LoVo (cell line): Measurements from ENCODE around the gene GRIK1.

ENCODE experiments used
- DNase-seq: peaks from one replicate; pipeline ENCODE4 v3.0.0-alpha.2; 2016; ENCODE audit warnings: low spot score

GRIK1 gene

DNA sequence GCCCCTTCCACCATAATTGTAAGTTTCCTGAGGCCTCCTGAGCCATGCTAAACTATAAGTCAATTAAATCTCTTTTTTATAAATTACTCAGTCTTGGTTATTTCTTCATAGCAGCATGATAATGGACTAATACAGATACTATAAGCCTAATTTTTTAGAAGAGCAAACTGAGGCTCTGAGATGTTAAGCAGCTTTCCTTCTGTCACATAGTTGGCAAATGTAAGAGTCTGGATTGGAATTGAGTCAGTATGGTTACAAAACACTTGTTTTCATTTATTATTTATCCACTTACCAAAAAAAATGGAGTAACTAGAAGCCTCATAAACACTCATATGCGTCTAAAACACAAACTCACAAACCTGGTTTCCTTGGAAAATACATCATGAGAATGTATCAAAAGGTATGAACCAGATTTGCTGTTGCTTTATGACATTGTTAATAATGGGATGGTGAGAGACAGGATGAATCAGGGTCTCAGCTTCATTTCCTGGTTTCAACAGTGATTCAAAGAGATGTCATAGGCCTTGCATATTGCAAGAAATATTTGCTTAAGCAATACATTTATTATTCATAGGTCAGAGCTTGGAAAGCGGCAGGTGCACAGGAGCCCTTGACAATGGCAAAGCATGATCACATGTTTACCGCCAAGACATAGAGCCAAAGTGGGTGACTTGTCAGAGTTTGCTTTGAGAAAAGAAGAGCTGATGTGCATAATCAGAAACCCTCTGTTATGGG, 221.5 kb downstream of the GRIK1 start:
- no peak for DNase-seq

DNA sequence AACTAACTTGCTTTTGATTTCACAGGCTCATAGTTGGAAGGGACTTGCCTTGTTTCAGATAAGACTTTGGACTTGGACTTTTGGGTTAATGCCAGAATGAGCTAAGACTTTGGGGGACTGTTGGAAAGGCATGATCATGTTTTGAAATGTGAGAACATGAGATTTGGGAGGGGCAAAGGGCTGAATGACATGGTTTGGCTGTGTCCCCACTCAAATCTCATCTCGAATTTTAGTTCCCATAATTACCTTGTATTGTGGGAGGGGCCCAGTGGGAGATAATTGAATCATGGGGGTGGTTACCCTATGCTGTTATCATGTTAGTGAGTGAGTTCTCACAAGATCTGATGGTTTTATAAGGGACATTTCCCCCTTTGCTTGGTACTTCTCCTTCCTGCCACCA, 222.1 kb downstream of the GRIK1 start:
- no peak for DNase-seq

DNA sequence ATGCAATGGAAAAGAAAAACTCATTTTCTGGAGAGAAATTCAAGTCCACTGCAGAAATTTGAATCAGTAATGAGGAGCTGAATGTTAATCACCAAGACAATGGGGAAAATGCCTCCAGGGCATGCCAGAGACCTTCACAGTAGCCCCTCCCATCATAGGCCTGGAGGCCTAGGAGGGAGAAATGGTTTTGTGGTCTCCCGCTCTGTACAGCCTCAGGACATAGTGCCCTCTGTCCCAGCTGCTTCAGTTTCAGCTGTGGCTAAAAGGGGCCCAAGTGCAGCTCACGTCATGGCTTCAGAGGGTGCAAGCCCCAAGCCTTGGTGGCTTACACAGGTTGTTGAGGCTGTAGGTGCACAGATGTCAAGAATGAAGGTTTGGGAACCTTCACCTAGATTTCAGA, 223.0 kb downstream of the GRIK1 start:
- no peak for DNase-seq

DNA sequence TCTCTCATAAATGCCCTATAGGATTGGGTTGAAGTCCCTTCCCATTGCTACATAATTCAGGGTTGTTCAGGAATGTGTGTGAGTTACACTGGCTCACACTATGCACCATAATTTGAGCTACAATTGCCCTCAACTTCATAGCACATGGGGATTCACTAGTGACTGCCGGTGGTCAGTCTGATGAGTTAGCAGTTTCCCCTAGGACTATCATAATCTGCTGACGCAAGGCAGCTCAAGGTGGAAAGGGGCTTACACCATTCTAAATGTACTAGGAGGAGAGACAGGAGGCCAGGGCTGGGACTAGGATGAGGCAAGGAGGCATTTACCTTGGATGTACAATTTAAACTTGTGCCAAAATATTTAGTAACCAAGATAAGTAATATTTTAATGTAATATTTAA, 224.7 kb downstream of the GRIK1 start:
- no peak for DNase-seq

DNA sequence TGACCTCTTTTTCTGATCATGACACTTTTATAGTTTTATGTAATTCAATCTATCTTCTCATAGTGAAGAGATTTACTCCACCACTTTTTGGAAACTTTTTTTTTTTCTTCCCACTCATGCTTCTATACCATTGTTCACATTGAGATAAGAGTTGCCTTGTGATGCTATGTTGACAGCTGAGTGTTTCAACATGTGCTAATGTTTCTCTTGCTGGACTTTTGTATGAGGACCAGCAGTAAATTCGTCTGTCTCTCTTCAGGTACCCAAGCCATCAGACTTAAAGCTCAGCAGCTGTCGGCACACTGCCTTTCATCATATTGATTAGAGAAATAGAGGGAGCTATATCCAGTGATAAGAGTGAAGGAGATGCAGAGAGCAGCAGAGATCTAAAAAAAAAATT, 227.0 kb downstream of the GRIK1 start:
- no peak for DNase-seq

DNA sequence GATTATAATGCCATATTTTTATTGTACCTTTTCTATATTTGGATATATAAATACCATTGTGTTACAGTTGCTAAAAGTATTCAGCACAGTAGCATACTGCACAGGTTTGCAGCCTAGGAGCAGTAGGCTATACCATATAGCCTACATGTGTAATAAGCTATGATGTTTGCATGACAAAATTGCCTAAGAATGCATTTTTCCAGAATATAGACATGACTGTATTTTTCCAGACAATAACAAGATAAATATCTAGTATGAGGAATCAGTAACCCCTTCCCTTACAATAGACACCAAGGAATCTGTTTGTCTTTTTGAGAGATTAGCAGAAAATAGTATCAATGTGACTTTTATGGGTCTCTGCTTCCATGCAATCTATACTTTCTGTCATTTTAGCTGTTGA, 228.6 kb downstream of the GRIK1 start:
- DNase-seq: no peak

- no peak for DNase-seq
These were observed 229.3 kb downstream of the GRIK1 start for GRCh38 chr21:29710498-29710897.

DNA sequence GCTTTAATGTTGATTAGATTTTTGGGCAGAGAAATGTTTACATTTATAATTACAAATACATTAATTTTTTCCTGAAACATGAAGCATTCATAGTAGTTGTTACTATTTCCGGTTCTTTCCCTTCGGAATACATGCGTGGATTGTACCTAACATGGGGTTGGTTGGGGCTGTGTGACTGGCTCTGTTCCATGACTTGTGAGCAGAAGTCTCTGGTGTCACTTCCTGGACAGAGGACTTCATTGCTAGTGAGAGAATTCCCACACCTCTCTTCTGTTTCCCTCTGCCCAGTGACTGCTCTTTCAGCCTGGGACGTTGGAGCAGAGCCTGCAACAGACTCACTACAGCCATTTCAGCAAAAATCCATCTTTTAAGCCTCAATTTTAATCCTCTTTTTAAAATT, 231.4 kb downstream of the GRIK1 start:
- no peak for DNase-seq

DNA sequence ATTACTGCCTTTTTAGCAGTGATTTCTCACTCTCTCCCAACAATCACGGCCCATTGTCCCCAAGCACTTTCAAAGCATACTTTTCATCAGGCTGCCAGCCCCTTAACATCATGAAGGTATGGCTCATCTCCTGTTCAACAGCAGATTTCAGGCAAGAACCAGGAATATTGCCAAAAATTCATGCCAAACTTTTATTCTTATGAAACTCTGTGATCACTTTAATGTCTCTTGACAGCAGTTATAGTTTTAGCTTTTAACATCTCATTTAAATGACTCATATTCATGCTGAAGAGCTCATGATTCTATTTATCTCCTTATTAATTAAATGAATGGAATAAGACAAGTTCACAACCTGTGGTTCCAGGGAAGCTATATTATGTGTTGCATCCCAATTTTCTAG, 235.1 kb downstream of the GRIK1 start:
- DNase-seq: no peak

GRCh38 chr21:29701676-29702075, 238.1 kb downstream of the GRIK1 start:
- no peak for DNase-seq

DNA sequence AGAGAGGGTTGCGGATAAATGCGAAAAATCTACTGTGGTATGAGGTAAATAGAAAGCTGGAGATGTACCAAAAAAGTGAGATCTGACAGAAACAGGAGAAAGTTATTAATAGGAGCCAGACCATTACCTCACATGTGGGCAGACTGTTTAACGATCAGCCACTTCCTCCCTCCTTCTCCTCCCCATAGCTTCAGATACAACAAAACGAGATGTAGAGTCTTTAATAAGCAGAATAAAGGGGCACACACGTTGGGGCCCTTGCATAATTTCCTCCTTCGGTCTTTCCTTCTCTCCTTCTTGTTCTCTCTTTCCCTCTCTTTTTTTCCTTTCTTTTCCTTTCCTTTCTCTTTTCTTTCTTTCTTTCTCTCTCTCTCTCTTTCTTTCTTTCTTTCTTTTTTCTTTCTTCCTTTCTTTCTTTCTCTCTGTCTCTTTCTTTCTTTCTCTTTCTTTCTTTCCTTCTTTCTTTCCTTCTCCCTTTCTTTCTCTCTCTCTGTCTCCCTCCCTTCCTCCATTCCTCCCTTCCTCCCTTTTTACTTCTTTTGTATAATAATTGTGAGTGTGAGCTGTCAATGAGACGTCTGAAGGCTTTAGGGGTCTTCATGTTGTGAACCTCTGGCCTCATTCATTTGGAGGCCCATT, 242.1 kb downstream of the GRIK1 start:
- no peak for DNase-seq

GRCh38 chr21:29696937-29697336, 242.9 kb downstream of the GRIK1 start:
- no peak for DNase-seq

- DNase-seq: no peak
These were observed 247.9 kb downstream of the GRIK1 start for GRCh38 chr21:29691616-29692491.

- DNase-seq: no peak
These were observed 250.0 kb downstream of the GRIK1 start for GRCh38 chr21:29689753-29690152.

- DNase-seq: no peak
These were observed 255.7 kb downstream of the GRIK1 start for GRCh38 chr21:29684106-29684505.

DNA sequence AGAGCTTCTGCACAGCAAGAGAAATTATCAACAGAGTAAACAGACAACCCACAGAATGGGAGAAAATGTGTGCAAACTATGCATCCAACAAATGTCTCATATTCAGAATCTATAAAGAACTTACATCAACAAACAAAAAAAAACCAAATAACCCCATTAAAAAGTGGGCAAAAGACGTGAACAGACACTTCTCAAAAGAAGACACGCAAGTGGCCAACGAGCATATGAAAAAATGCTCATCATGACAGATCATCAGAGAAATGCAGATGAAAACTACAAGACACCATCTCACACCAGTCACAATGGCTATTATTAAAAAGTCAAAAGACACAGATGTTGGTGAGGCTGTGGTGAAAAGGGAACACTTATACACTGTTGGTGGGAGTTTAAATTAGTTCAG, 257.0 kb downstream of the GRIK1 start:
- no peak for DNase-seq

- DNase-seq: no peak
These were observed 259.5 kb downstream of the GRIK1 start for GRCh38 chr21:29680273-29680672.

- no peak for DNase-seq
These were observed 261.2 kb downstream of the GRIK1 start for GRCh38 chr21:29678626-29679025.

DNA sequence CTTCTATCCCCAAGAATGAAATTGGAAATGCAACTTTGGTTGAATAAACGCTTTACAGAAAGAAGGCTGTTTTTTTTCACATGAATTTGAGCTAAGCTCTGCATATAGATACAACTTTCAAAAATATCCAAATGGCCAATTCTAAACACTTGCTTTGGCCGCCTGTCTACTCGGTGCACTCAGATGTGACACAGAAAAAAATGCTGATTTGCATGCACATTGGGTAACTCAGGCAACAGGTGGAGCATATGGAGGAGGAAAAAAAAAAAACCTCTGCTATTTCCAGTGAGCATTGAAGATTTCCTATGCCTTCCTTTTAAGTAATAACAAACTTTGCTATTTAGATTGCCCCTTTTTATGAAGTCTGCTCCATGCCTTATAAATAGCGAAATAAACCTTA, 262.5 kb downstream of the GRIK1 start:
- no peak for DNase-seq

- no peak for DNase-seq
These were observed 263.4 kb downstream of the GRIK1 start for GRCh38 chr21:29676395-29676794.

DNA sequence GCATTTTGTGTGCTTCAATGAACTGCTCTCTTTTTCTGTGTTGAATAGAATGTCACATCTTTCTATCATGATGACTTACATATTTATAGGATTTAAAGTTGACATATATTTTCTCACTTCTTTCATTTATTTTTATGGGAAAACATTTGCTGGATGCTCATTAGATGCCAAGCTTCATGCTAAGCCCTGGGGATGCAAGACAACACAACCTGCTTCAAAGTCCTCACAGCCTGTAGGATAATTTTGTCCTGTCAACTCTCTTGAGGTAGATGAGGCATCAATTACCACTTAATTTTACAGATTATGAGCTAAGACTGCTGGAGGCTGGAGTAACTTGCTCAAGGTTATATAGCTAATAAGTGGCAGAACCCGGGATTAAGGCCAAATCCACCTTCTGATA, 264.3 kb downstream of the GRIK1 start:
- no peak for DNase-seq

GRCh38 chr21:29674343-29674742, 265.5 kb downstream of the GRIK1 start:
- DNase-seq: no peak

- no peak for DNase-seq
These were observed 266.6 kb downstream of the GRIK1 start for GRCh38 chr21:29673096-29673610.
